Right ventricle myocardium inferior (tissue), 1 donor: ENCODE measurements around the gene GLCE. TPM values are rescaled to one million over a fixed set of nuclear protein-coding genes. Genes with fewer than 3 reads are reported as not detected.
"Not testable (repeated sequence)": the region's sequence is repeated elsewhere in the genome, so short reads cannot be mapped to it uniquely, and the experiment has no call there.

Source experiments
- ATAC-seq: fragments of 200-7000 bp; cut with Tn5 transposase; one replicate; pipeline ENCODE4 v1.9.1; 2020; ENCODE audit warnings: mild to moderate bottlenecking, moderate library complexity
- DNase-seq: peaks from one replicate; pipeline ENCODE4 v3.0.0; 2021; ENCODE audit errors: missing footprints
- intact Hi-C: fragments of 100-400 bp; cut with DNase I; formaldehyde crosslinking; loops from one replicate; pipeline ENCODE4 v1.11.0; 2022
- total RNA-seq: library from RNA; stranded (reverse); fragmentation: NEBNext Ultra II Directional; extraction: Animal tissue kit (Norgen Biotek cat#: 25700); gene quantifications from one replicate; pipeline ENCODE4 v1.2.1, GENCODE V29; 2021
- donor health status: DM: no; HTN: yes; CAD: no; lungs with severe emphysema.

GLCE gene
- total RNA-seq, 1 donor from 2014 or later, result 8.9 TPM

DNA sequence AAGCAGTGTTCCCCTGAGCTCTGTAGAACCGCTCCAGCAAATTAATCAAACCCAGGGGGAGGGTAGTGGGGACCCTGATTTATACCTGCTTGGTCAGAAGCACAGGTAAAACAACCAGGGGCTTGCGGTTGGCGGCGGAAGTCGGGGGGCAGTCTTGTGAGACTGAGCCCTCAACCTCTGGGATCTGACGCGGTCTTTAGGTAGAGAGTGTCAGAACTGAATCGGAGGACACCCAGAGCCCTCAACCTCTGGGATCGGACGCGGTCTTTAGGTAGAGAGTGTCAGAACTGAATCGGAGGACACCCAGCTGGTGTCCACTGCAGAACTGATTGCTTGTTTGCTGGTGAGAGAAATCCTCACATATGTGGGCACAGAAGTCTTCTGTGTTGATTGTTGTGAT, 125.4 kb downstream of the GLCE start:
- ATAC-seq (no peak), DNase-seq (no peak)
- intact Hi-C loops, result no loop called here

- intact Hi-C loops, result no loop called here
- no peak for DNase-seq
- no peak for ATAC-seq
Measured at GRCh38 chr15:69288011-69288410, 127.6 kb downstream of the GLCE start.

DNA sequence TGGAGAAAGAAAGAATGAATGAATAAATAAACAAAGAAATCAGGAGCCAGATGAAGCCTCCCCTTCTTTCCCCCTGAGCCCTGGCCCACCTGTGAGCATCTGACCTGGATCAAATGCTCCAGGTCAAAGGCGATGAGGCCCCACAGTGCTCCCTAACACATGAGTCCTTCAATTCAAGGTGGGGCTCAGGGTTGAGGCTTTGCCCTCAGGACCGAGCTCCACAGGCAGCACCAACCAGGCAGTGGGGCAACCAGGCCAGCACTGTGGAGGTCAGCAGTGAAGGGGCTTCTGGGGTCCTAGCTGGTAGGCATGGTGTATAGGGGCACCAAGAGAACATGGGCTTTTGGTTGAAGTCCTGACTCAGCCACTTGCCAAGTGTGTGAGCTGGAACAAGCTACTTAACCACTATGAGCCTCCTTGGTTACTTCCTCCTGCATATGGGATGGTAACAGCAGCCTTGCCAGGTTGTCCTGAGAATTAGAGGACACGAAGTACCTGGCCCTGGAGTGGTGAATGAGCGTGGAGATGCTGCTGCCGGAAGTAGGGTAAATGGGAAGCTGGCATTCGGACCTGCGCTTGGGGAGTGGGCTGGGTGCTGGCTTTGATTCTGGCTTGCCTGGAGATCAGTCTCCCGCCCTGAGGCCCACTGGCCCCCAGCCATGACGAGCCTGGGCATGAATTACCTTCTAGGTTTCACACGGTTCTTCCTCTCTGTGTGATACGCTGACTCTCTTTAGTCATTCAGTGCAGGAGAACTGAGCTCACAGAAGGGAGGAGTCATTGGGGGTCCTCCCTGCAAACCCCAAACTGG, 128.3 kb downstream of the GLCE start:
- no peak for DNase-seq
- ATAC-seq, result no peak
- intact Hi-C loops, result no loop called here

DNA sequence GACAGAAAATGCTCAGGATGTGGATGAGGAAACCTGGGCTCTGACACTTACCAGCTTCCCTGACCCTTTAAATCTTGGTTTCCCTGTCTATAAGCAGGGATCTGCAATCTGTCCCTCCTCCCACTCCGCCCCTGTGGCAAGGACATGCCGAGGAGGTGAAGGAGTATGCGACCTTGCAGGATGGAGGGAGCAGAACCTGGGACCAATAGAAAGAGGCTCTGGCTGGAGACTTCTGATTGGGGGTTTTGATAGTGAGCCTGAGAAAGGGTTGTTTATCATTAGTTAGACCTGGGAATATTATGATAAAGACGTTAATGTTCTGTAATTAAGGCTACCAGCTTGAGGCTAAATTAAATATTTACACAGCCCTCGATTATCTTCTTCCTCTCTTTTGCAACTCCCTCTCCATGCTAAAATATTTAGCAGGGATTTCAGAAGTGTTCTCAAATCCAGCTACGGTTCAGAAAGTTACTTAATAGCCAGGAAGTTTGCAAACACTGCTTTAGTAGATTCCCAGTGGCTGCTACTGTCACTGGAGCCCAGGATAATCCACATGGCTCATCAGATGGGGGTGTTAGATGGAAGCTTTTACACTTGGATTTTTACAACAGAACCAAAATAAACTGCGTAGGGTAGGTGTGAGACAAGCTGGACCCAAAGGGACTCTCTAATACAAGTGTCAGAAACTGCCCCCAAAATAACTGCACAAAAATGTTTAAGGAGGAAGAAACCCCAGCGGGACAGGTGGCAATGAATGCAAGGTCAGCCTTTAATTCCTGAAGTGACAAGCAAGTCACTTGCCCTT, 129.1 kb downstream of the GLCE start:
- DNase-seq, result no peak
- ATAC-seq, result no peak
- intact Hi-C loops, result no loop called here

DNA sequence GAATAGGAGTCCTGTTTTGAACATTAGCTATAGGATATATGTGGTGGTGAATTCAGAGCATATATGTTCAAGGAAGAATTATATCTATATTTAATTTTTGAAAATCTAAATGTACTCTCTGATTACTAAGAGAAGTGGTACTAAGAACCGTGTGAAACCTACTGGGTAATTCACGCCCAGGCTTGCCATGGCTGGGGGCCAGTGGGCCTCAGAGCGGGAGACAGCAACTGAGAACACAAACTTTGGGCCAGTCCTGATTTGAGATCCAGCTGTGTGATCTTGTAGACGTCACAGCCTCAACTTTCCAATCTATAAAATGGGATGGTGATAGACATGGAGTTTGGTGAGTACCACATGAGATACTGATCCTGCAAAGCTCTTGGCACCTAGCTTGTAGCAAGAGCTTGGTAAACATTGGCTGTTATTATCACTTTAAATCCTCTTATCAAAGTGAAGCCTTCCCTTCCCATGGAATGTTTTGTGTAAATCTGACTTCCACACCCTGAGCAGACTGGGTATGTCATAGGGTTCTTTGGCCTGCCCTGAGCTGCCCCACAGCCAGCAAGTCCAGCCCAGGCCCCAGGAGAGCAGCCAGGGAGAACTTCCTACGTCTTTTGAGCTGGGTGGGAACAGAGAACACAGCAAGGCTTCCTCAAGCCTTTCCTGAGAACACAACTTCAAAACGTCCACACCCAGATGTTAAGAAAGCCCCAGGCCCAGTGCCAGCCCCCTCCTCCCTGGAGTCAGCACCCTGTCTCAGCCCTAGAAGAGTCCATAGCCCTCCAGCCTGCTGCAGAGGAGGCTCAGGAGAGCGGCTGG, 130.1 kb downstream of the GLCE start:
- intact Hi-C loops, result no loop called here
- peak; percentile 86 for ATAC-seq
- no peak for DNase-seq

DNA sequence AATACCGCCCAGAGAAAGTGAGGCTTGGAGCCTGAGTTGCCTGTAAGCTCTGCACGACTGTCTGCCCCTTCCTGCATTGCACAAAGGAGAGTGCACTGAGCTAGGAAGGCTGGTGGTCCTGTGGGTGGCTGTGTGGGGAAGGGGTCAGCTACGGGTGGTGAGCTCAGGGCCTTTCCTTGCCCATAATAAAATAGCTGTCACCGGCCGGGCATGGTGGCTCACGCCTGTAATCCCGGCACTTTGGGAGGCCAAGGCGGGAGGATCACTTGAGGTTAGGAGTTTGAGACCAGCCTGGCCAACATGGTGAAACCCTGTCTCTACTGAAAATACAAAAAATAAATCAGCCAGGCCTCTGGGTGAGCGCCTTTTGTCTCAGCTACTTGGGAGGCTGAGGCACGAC, 131.2 kb downstream of the GLCE start:
- ATAC-seq, intact Hi-C loops, DNase-seq: not testable (repeated sequence)

GRCh38 chr15:69292826-69293420, 132.5 kb downstream of the GLCE start:
- intact Hi-C loops, result no loop called here
- DNase-seq (no peak), ATAC-seq (no peak)

- DNase-seq (no peak), ATAC-seq (no peak)
- intact Hi-C loops, result no loop called here
Measured at GRCh38 chr15:69293741-69294615, 133.5 kb downstream of the GLCE start.

- no peak for DNase-seq
- intact Hi-C loops, result no loop called here
Measured at GRCh38 chr15:69296606-69297005, 136.2 kb downstream of the GLCE start.

GRCh38 chr15:69297642-69298353, 137.4 kb downstream of the GLCE start:
- intact Hi-C loops, result no loop called here
- ATAC-seq (no peak), DNase-seq (no peak)

More at GRCh38 chr15:69296606-69297005, 136.2 kb downstream of the GLCE start:
- ATAC-seq, result no peak

DNA sequence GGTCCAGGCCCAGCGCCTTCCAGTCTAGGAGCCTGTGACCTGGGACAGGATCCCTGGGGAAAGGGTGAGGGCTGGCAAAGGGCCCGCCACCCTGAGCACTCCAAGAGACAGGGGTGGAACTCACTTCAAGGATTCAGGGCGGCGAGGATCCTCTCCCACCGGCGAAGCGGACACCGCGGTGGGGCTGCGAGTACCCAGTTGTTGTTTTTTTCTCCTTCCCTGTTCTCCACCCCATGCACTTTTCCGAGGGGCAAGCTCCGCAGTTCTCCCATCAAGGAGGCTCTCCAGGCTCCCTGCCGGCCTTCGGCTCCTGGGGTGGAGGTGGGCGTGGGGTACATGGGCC, 137.9 kb downstream of the GLCE start:
- no peak for DNase-seq

GRCh38 chr15:69298697-69299441, 138.4 kb downstream of the GLCE start, which contains the start of gene PAQR5:
Gene PAQR5 (plus strand): TSS chr15:69298912. CDS start chr15:69360081, 61,169 bp downstream.
- DNase-seq (no peak), ATAC-seq (peak; percentile 73)
- intact Hi-C loops, result no loop called here

More for the DNA sequence above, 137.9 kb downstream of the GLCE start:
- intact Hi-C loops, result no loop called here
- ATAC-seq, result no peak

DNA sequence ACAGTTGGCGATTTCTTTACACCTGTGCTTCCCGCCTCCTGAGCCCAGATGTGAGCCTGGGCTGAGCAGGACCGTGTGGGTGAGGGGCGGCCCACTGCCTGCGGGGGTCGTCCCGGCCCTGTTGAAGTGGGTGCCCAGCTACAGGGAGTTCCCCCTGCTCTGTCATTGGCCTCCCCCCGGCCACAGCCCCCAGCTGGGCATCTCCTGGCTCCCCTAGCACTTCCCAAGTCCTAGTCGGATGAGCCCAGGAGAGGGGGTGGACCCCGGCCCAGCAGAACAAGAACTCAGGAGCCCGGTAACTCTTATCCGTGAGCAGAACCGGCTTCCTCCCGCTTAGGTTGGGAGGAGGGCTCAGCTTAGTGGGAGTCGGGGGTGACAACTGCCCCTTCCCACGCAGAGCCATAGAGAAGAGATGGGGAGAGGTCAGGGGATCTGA, 139.0 kb downstream of the GLCE start:
- intact Hi-C loops, result no loop called here
- ATAC-seq (no peak), DNase-seq (no peak)

- ATAC-seq (no peak), DNase-seq (no peak)
- intact Hi-C loops, result no loop called here
Measured at GRCh38 chr15:69299943-69300588, 139.6 kb downstream of the GLCE start.

GRCh38 chr15:69301101-69301500, 140.7 kb downstream of the GLCE start:
- ATAC-seq, DNase-seq, intact Hi-C loops: not testable (repeated sequence)

- DNase-seq, intact Hi-C loops, ATAC-seq: not testable (repeated sequence)
Measured at GRCh38 chr15:69302087-69302486, 141.7 kb downstream of the GLCE start.
